ENCODE measurements around the gene RALGPS2.
"Not testable (repeated sequence)": the region's sequence is repeated elsewhere in the genome, so short reads cannot be mapped to it uniquely, and the experiment has no call there.

The RALGPS2 gene

GRCh38 chr1:178945763-178946266, 220.8 kb downstream of the RALGPS2 start:
- no peak for DNase-seq

GRCh38 chr1:178946416-178946815, 221.4 kb downstream of the RALGPS2 start:
- no peak for DNase-seq

GRCh38 chr1:178946855-178947676, 222.0 kb downstream of the RALGPS2 start:
- no peak for DNase-seq

- DNase-seq = no peak
Observed at GRCh38 chr1:178947677-178947981, 222.6 kb downstream of the RALGPS2 start.

GRCh38 chr1:178948676-178949075, 223.6 kb downstream of the RALGPS2 start:
- DNase-seq = no peak

- DNase-seq = not testable (repeated sequence)
Observed at GRCh38 chr1:178949866-178950265, 224.8 kb downstream of the RALGPS2 start.

GRCh38 chr1:178951600-178951999, 226.6 kb downstream of the RALGPS2 start:
- DNase-seq = no peak

- DNase-seq = no peak
Observed at GRCh38 chr1:178953034-178953433, 228.0 kb downstream of the RALGPS2 start.

GRCh38 chr1:178953538-178954324, 228.7 kb downstream of the RALGPS2 start:
- DNase-seq = no peak

GRCh38 chr1:178954325-178954690, 229.3 kb downstream of the RALGPS2 start:
- peak; percentile 48 to 78 for DNase-seq

GRCh38 chr1:178954937-178955336, 229.9 kb downstream of the RALGPS2 start:
- DNase-seq = no peak

GRCh38 chr1:178955391-178955954, 230.4 kb downstream of the RALGPS2 start:
- no peak for DNase-seq

GRCh38 chr1:178958491-178958890, 233.4 kb downstream of the RALGPS2 start:
- DNase-seq = no peak

GRCh38 chr1:178959543-178960460, 234.8 kb downstream of the RALGPS2 start:
- no peak for DNase-seq

- no peak for DNase-seq
Observed at GRCh38 chr1:178960482-178961240, 235.6 kb downstream of the RALGPS2 start.

GRCh38 chr1:178961331-178961730, 236.3 kb downstream of the RALGPS2 start:
- no peak for DNase-seq

GRCh38 chr1:178961868-178962267, 236.8 kb downstream of the RALGPS2 start:
- DNase-seq = no peak

GRCh38 chr1:178962853-178963711, 238.0 kb downstream of the RALGPS2 start:
- no peak for DNase-seq

GRCh38 chr1:178964469-178965330, 239.7 kb downstream of the RALGPS2 start:
- no peak for DNase-seq

GRCh38 chr1:178966312-178966711, 241.3 kb downstream of the RALGPS2 start:
- no peak for DNase-seq
